ENCODE measurements around the gene ISG15. TPM values are rescaled to one million over a fixed set of nuclear protein-coding genes. Genes with fewer than 3 reads are reported as not detected.

The ISG15 gene
- total and polyA plus RNA-seq, 2 of the 13 experiments (the other 11 are each of a cell fraction or from before 2014, with no cell fraction given) = 42.1 to 54.9 TPM

DNA sequence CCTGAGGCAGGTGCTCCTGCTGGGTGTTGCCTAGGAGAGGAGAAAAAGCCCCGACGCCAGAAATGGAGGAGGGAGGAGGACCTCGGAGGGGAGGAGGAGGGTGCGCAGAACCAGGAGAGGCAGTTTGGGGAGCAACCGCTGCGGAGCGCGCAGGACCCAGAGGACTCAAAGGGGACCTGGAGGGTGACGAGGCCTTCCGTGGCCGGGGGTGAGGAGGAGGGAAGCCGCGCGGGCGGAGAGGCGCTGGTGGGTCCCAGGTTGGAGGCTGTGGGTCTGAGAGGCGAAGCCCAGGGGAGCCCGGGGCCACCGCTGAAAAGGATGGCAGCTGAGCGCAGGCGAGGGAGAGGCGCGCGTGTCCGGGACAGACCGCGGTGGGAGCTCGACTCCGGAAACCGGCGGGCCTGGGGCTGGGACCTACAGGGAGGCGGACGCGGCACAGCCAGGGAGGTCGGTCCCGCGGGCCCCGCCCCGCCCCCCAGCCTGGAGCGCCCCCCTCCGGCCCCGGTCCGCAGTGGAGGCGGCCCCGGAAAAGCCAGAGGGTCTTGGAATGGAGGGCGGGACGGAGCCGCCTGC, 45.7 kb downstream of the ISG15 start (continued):
- TF ChIP-seq, protein P1, sequence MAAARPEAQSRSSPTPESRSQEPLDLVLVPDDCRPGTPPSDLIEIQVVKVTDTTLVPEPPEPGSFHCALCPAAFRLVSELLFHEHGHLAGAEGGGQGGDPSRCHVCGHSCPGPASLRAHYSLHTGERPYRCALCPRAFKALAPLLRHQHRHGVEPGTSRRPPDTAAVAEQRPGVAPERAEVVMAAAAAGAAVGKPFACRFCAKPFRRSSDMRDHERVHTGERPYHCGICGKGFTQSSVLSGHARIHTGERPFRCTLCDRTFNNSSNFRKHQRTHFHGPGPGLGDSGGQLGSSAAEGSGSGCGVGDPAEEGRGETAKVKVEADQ (CRISPR knock-in tag; IDR thresholded peaks at IDR 0.05; ENCODE audit: borderline replicate concordance) = no peak
- TF ChIP-seq HNRNPL (IDR thresholded peaks at IDR 0.05; ENCODE audit: low read depth, low read length) (0 out of 2 replicates have a peak, but pooled peaks have one; percentile 62), NFYB (CRISPR knock-in tag; IDR thresholded peaks at IDR 0.05) (no peak), ZSCAN30 (CRISPR knock-in tag; IDR thresholded peaks at IDR 0.05) (no peak), ZNF713 (CRISPR knock-in tag; IDR thresholded peaks at IDR 0.05) (no peak), MBD4 (IDR thresholded peaks at IDR 0.05; ENCODE audit: borderline replicate concordance, low read length) (no peak), NKX3-1 (CRISPR knock-in tag; IDR thresholded peaks at IDR 0.05) (no peak), MYNN (CRISPR knock-in tag; IDR thresholded peaks at IDR 0.05; ENCODE audit: low read depth) (no peak), PCBP2 (optimal IDR thresholded peaks at IDR 0.05; ENCODE audit: low read depth, low read length, poor library complexity, severe bottlenecking) (no peak), RBAK (CRISPR knock-in tag; IDR thresholded peaks at IDR 0.05) (no peak), ZFY (CRISPR knock-in tag; IDR thresholded peaks at IDR 0.05) (peak; percentile 39; the same call in 1 of the 2 replicates), BCL6 (CRISPR knock-in tag; IDR thresholded peaks at IDR 0.05) (no peak), FOXK1 (CRISPR knock-in tag; IDR thresholded peaks at IDR 0.05; ENCODE audit: borderline replicate concordance, low read depth) (0 out of 2 replicates have a peak, but pooled peaks have one; percentile 8), FOSL1 (CRISPR knock-in tag; IDR thresholded peaks at IDR 0.05; ENCODE audit: borderline replicate concordance) (no peak), ZFP36L1 (CRISPR knock-in tag; IDR thresholded peaks at IDR 0.05) (no peak), SP5 (CRISPR knock-in tag; IDR thresholded peaks at IDR 0.05; ENCODE audit: borderline replicate concordance, low read depth) (no peak), ZNF441 (CRISPR knock-in tag; IDR thresholded peaks at IDR 0.05; ENCODE audit: borderline replicate concordance) (no peak), KAT2B (IDR thresholded peaks at IDR 0.05; ENCODE audit: borderline replicate concordance, low read depth, low read length) (no peak), RXRA (CRISPR knock-in tag; IDR thresholded peaks at IDR 0.05) (no peak)
- TF ChIP-seq, protein P2, sequence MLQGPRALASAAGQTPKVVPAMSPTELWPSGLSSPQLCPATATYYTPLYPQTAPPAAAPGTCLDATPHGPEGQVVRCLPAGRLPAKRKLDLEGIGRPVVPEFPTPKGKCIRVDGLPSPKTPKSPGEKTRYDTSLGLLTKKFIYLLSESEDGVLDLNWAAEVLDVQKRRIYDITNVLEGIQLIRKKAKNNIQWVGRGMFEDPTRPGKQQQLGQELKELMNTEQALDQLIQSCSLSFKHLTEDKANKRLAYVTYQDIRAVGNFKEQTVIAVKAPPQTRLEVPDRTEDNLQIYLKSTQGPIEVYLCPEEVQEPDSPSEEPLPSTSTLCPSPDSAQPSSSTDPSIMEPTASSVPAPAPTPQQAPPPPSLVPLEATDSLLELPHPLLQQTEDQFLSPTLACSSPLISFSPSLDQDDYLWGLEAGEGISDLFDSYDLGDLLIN (CRISPR knock-in tag; IDR thresholded peaks at IDR 0.05; ENCODE audit: borderline replicate concordance) = no peak
- TF ChIP-seq, protein P3, sequence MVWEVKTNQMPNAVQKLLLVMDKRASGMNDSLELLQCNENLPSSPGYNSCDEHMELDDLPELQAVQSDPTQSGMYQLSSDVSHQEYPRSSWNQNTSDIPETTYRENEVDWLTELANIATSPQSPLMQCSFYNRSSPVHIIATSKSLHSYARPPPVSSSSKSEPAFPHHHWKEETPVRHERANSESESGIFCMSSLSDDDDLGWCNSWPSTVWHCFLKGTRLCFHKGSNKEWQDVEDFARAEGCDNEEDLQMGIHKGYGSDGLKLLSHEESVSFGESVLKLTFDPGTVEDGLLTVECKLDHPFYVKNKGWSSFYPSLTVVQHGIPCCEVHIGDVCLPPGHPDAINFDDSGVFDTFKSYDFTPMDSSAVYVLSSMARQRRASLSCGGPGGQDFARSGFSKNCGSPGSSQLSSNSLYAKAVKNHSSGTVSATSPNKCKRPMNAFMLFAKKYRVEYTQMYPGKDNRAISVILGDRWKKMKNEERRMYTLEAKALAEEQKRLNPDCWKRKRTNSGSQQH (CRISPR knock-in tag; IDR thresholded peaks at IDR 0.05; ENCODE audit: low read depth) = 0 out of 2 replicates have a peak, but pooled peaks have one; percentile 2
- TF ChIP-seq, protein P4, sequence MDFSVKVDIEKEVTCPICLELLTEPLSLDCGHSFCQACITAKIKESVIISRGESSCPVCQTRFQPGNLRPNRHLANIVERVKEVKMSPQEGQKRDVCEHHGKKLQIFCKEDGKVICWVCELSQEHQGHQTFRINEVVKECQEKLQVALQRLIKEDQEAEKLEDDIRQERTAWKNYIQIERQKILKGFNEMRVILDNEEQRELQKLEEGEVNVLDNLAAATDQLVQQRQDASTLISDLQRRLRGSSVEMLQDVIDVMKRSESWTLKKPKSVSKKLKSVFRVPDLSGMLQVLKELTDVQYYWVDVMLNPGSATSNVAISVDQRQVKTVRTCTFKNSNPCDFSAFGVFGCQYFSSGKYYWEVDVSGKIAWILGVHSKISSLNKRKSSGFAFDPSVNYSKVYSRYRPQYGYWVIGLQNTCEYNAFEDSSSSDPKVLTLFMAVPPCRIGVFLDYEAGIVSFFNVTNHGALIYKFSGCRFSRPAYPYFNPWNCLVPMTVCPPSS (IDR thresholded peaks at IDR 0.05) = no peak
- TF ChIP-seq, protein P5, sequence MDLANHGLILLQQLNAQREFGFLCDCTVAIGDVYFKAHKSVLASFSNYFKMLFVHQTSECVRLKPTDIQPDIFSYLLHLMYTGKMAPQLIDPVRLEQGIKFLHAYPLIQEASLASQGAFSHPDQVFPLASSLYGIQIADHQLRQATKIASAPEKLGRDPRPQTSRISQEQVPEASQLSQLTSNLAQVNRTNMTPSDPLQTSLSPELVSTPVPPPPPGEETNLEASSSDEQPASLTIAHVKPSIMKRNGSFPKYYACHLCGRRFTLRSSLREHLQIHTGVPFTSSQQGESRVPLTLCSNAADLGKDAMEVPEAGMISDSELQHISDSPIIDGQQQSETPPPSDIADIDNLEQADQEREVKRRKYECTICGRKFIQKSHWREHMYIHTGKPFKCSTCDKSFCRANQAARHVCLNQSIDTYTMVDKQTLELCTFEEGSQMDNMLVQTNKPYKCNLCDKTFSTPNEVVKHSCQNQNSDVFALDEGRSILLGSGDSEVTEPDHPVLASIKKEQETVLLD (CRISPR knock-in tag; IDR thresholded peaks at IDR 0.05; ENCODE audit: low read depth) = peak; percentile 55; the same call in 1 of the 2 replicates
- TF ChIP-seq, protein P6, sequence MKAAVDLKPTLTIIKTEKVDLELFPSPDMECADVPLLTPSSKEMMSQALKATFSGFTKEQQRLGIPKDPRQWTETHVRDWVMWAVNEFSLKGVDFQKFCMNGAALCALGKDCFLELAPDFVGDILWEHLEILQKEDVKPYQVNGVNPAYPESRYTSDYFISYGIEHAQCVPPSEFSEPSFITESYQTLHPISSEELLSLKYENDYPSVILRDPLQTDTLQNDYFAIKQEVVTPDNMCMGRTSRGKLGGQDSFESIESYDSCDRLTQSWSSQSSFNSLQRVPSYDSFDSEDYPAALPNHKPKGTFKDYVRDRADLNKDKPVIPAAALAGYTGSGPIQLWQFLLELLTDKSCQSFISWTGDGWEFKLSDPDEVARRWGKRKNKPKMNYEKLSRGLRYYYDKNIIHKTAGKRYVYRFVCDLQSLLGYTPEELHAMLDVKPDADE (CRISPR knock-in tag; IDR thresholded peaks at IDR 0.05) = no peak

Data from HepG2 (cell line).